ENCODE data around the gene FOXP1.

The FOXP1 gene

DNA sequence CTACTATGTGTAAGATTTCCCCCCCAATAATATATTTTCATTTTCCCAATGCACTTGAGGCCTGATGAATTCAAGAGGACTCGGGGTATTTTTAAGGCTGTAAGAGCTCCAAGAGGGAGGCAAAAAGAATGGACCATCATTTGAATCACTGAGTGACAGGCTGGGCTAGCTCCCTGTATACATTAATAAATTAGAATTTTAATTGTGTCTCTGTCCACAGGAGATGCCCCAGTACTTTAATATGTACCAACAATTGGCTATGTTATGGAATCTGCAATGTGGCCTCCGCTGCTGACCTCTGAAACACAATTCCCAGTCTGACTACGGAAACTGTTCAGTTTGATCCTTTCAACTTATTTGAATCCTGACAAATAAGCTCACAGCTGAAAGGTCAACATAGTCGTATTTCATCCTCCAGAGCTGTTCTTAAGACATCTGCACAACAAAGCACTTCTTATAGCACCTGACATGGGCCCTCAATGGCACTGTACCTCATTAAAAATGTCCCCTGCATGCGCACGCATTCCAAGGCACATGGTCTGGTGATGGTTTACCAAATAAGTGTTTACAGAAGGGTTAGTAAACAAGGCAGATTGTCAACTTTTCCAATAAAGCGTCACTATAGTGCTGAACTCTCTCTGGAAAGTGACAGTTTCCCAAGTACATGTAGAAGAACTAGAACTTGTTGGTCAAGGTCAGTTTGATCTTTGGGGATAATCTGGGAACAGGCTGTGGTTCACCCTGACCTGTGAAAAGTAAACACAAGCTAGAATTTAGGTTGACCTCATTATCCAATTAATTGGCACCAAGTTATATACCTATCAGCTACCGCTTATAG lies 472.9 kb downstream of the FOXP1 start:
- no peak for FAIRE-seq

- FAIRE-seq: no peak
Observed at GRCh38 chr3:71109977-71110285, 473.6 kb downstream of the FOXP1 start.

- no peak for FAIRE-seq
Observed at GRCh38 chr3:71109241-71109976, 474.1 kb downstream of the FOXP1 start.

- no peak for FAIRE-seq
Observed at GRCh38 chr3:71107926-71108325, 475.6 kb downstream of the FOXP1 start.

- no peak for FAIRE-seq
Observed at GRCh38 chr3:71104976-71105375, 478.6 kb downstream of the FOXP1 start.

DNA sequence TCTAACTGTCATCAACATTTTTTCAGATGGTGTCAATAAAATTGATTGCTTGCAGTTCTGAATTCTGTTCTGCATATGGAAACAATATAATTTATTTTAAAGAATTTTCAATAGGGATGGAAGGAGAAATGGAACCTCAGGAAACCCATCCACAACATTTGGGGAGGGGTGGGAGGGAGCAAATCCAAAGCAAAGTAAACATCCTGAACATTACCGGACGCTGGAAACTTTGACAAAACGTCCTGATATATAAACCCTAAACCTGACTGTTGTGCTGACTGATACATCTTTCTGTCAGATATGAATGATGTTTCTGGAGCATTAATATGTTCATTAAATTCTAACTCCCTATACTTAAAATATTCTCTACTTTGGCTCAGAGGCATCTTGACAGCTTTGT lies 479.0 kb downstream of the FOXP1 start:
- no peak for FAIRE-seq

DNA sequence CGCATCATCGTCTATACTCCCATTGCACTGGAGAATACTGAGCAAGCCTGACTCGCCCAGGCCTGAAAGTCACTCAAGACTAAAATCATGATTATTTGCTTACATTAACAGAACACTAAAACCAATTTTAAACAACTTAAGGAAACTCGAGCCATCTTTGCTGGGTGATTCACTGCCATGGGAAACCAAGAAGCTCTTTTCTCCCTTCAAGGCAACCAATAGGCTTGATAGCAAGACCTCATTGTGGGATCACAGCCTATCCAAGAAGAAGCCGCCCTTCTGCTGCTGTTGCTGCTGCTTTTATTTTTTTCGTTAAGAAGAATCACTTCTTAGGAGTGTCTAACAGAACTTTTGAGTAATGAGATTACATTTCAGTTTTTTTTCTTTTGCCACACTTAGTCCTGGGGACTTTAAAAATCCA lies 479.4 kb downstream of the FOXP1 start:
- FAIRE-seq: no peak

DNA sequence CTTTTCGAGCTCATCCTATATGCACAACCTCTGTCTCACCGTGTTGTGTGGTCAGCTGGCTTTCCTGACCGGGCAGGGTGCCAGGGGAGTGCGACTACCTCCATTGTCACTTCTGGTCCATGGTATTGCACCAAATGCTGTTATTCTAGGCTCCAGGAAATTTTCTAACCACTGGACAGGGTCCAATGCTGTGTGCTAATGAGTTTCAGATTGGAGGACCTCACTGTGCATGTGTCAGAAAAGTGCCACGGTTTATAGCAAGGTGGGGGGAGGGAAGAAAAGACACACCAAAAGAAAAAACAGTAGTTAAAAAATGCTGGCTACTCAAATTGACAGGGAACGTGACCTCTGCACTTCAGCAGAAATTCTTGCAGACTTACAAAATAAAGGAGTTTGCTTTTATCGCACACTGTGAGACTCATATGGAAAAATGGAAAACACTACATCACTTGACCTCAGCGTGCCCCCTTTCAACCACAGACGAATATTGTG lies 480.1 kb downstream of the FOXP1 start:
- no peak for FAIRE-seq

DNA sequence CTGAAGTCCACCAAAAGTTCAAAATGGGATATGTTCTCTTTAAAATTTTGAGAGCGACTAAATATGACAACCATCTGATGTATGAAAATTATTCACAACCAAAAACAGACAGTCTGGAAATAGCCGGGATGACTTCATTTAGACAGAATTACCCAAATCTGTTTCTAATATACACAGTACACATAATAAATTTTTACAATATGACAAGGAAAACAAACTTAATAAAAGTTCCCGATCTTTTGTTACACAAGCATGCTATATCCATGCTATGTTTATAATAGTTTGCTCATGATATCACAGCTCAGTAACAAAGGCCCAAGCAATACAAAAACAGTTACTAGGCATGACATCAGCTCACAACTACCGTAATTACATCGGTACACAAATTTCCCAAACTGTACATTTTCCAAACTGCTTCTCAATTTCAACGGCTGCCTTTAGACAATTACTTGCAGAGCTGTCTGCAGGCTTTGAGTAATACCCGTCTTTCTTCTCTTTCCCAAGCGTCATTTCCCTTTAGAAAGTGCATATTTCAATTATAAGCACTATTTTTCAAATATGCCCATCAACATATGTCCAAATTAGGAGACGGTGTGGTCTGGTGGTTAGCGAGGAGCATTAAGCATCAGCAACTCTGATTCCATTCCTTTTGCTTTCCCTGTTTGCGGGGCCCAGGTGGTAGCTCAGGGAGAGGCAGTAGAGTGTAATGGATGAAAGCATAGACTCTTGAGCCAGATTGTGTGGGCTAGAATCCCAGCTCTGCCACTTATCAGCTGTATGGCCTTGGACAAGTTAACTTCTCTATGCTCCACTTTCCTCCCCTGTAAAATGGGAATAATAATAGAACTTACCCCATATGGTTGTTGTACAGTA lies 481.2 kb downstream of the FOXP1 start:
- peak; percentile 97 for FAIRE-seq

DNA sequence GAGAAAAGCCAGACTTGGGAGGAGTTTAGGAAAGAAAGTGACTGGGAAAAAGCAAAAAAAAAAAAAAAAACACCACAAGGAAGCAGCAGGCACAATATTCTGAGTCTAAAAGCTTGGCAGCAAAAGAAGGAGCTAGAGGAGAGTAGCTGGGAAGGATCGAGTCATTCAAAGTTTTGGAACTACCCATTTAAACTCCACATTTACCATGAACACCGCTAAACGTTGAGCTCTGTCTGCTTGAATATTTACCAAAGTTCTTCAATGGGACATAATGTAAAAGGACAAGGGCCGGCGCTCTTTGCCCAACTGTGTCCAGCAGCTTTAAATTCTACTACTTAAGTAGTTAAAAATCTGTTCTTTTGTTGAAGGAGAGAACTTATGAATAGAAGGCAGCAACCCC lies 481.9 kb downstream of the FOXP1 start:
- FAIRE-seq: no peak

- FAIRE-seq: no peak
Observed at GRCh38 chr3:71101014-71101413, 482.5 kb downstream of the FOXP1 start.

DNA sequence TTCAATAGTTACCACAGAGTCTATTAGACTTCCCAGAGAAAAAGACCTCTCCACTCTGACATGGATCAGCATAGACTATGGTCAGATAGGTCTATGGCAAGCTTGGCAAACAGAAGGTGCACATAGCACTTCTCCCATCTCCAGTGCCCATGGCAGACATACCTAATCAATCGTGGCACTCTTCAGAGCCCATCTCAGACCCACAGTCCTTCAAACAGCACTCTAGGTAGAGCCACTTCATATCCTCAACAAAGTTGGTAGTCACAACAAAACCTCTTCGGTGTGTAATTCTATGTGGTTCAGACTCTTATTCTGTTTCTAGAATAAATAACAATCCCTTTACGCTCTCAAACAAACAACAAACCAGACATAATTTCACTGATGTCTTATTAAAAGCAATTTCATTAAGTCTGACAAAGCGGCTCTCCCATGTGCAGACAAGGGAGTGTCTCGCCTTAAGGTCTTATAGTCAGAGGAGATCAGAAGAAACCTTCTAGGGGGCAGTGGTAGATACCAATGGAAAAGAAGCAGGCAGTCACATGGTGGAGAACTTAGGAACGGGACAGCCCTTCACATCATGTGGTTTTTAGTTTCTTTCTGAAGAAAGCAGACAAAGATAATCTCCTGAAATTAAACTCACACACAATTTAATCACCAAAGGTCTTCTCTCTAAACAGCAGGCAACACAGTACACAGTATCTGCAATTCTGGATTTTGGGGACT lies 483.4 kb downstream of the FOXP1 start:
- FAIRE-seq: no peak

DNA sequence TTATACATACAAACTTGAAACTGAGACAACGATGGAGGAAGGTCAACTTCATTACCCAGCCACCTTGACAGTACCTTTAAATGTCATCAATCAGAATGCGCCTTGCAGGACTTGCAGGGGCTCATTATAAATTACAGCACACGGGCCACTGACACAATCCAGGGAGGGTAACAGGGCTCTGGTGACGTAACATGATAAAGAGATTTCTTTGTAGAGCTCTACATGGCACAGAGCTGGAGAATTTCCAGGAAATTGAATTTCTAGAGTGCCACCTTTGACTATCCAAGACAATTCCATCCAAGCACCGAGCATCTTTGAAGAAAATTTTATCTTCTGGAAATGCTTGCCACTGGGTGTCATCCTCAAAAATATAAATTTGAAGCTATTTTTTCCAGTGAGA lies 486.0 kb downstream of the FOXP1 start:
- FAIRE-seq: no peak

GRCh38 chr3:71095511-71096291 lies 487.8 kb downstream of the FOXP1 start:
- no peak for FAIRE-seq

GRCh38 chr3:71094658-71095209 lies 488.8 kb downstream of the FOXP1 start:
- FAIRE-seq: no peak

- FAIRE-seq: no peak
Observed at GRCh38 chr3:71092665-71093064, 490.9 kb downstream of the FOXP1 start.

GRCh38 chr3:71090207-71090606 lies 493.3 kb downstream of the FOXP1 start:
- no peak for FAIRE-seq

DNA sequence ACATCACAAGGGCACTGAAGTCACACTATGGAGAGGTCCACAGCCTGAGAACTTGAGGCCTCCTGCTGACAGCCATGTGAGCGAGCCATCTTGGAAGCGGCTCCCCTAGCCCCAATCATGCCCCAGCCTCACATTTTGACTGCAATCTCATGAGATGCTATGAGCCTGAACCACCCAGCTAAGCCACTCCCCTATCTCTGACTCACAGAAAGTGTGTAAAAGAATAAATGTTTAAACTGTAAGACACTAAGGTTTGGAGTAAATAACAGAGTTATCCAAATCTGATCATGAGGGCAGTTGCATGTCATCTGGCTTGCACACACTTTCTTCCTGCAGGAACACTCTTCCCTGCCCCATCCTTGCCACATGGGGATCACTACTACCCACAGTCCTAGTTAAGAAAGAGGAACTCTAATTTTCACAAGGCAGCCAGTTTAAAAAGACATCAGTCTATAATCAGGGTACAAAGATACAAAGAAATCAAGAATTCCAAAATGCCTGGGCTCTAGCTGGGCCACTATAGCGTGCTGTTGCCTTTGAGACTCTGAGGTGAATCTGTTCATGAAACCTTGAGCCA lies 494.2 kb downstream of the FOXP1 start:
- no peak for FAIRE-seq

DNA sequence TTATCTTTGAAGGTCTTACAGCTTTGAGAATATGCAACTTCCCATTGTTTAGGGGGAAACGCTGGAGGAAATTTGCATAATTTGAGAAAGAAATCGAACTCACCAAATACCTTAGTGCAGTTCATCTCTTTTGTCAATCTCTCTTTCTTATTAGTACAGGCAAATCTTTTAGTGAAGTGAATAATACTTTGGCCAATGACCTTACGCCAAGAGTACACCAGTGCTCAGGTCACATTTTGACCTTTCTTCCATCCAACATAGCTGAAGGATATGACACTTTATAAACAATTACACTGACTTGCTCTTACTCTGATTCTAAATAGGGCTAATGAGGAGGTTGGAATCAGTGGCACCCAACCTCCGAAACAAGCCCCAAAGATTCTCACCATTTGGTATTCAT lies 494.8 kb downstream of the FOXP1 start:
- FAIRE-seq: no peak

DNA sequence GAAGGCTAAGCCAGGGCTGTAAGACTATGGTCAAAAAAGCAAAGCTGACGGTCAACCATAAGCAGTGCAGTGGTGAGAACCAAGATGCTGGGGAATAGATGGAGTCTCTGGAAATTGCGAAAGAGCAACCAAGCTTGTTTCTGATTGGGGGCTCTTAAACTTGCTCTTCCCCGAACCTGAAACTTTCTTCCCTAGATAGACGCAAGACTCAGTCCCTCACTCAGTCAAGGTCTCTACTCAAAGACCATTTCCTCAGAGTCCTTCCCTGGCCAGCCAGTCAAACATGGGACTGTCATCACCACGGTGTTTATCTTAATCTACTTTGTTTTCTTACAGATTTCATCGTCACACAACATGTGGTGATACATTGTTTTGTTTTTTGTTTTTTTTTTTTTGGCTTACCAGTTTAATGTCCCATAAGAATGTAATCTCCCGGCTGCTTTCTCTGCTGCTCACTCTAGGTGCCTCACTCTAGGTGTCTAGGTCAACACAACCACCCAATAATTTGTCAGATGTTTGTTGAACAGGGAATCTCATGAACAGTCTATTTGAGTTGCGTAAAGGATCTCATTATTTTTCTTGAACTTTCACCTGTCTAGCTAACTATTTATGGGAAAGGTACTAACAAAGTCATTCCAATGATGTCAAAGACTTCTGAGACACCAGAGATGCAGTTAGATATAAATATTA lies 495.4 kb downstream of the FOXP1 start:
- FAIRE-seq: no peak

Data from endometrium (tissue), 2 donors.